K562 (cell line): Measurements from ENCODE around the gene CROCC2. TPM values are rescaled to one million over a fixed set of nuclear protein-coding genes. Genes with fewer than 3 reads are reported as not detected.

ENCODE experiments used
- ATAC-seq: fragments of 200-7000 bp; cut with Tn5 transposase; 3 replicates; pipeline ENCODE4 v1.9.1; 2020; ENCODE audit warnings: moderate library complexity
- BruUV-seq: library from RNA; stranded (reverse); fragments of 400-500 nt; replicated peaks from 2 replicates; lab custom pipeline; 2021; lab: Mats Ljungman, UMichigan
- CTCF ChIA-PET: fragments of 300-600 bp; formaldehyde crosslinking; extraction: SDS; loops from one replicate; lab custom pipeline; 2021; ENCODE audit warnings: low intra/inter-chr PET ratio; lab: Yijun Ruan, JAX
- POLR2A ChIA-PET: fragments of 300-600, 350-650 bp; sonication (Branson Sonifier 250); formaldehyde crosslinking; extraction: SDS; loops from one replicate; lab custom pipeline; 2021; ENCODE audit warnings: antibody characterized with exemption, inconsistent platforms; lab: Yijun Ruan, JAX
- DNase-seq, 4 experiments: peaks; one replicate each; pipeline versions ENCODE4 v3.0.0 to v3.0.0-alpha.2; 2011 to 2018; ENCODE audit warnings: low spot score in 3 of 4, mixed read lengths in 3 of 4; ENCODE audit errors: extremely low read depth in 1 of 4
- FAIRE-seq: peaks from 2 replicates; lab custom pipeline; 2011; peaks lifted over from hg19 to GRCh38; lab: Jason Lieb, UNC
- H2AFZ ChIP-seq: 2 replicates; pipeline ENCODE4 v1.6.0; 2011; ENCODE audit warnings: low read depth, low read length, control low read depth, inconsistent platforms
- H3K27ac ChIP-seq: fragments of 200-600 bp; 3 replicates; pipeline ENCODE4 v1.8.0; 2011; ENCODE audit warnings: low read depth, mild to moderate bottlenecking, control low read depth, inconsistent platforms, low read length, moderate library complexity, mixed read lengths; ENCODE audit errors: extremely low read depth
- H3K27me3 ChIP-seq, 2 experiments: fragments of 300-600 bp in 1 of 2; 2 replicates in 1 of 2; 3 replicates in 1 of 2; pipeline versions ENCODE4 v1.6.0 to v1.8.0; 2011; ENCODE audit warnings: inconsistent platforms in 2 of 2, low read length in 2 of 2, mild to moderate bottlenecking in 1 of 2, mixed read lengths in 1 of 2, moderate library complexity in 1 of 2; ENCODE audit not compliant: control insufficient read depth in 2 of 2, insufficient read depth in 2 of 2
- H3K36me3 ChIP-seq: fragments of 300-600 bp; 3 replicates; pipeline ENCODE4 v1.8.0; 2011; ENCODE audit warnings: mild to moderate bottlenecking, low read length, inconsistent platforms; ENCODE audit not compliant: control insufficient read depth, insufficient read depth
- H3K4me1 ChIP-seq, 2 experiments: fragments of 200-600 bp in 1 of 2; replicated peaks in 1 of 2; 2 replicates in 1 of 2; 3 replicates in 1 of 2; pipeline versions ENCODE4 v1.5.1 to v1.8.0; 2011; ENCODE audit warnings: inconsistent platforms in 2 of 2, low read length in 2 of 2, mild to moderate bottlenecking in 1 of 2, mixed read lengths in 1 of 2, moderate library complexity in 1 of 2; ENCODE audit not compliant: control insufficient read depth in 2 of 2, insufficient read depth in 2 of 2
- H3K4me2 ChIP-seq: 2 replicates; pipeline ENCODE4 v1.6.1; 2011; ENCODE audit warnings: low read length, control low read depth, inconsistent platforms, mixed read lengths; ENCODE audit not compliant: insufficient read depth
- H3K4me3 ChIP-seq: fragments of 200-600 bp; sonication (generic), shearing (Covaris generic); 2 replicates; pipeline ENCODE4 v1.5.1; 2016; ENCODE audit warnings: control low read depth, inconsistent platforms
- H3K79me2 ChIP-seq: fragments of 200-600 bp; 3 replicates; pipeline ENCODE4 v1.8.0; 2011; ENCODE audit warnings: low read length, inconsistent platforms; ENCODE audit not compliant: control insufficient read depth, insufficient read depth
- H3K9ac ChIP-seq, 2 experiments: 2 replicates each; pipeline versions ENCODE4 v1.6.0 to v1.6.1; 2011; ENCODE audit warnings: low read depth in 2 of 2, low read length in 2 of 2, control low read depth in 1 of 2, inconsistent platforms in 1 of 2, mild to moderate bottlenecking in 1 of 2, mixed read lengths in 1 of 2; ENCODE audit not compliant: insufficient read depth in 1 of 2
- H3K9me1 ChIP-seq: one replicate; pipeline ENCODE4 v1.6.0; 2011; ENCODE audit warnings: inconsistent platforms, mild to moderate bottlenecking, low read length, moderate library complexity; ENCODE audit not compliant: control insufficient read depth, insufficient read depth
- H3K9me3 ChIP-seq: replicated peaks from 2 replicates; pipeline ENCODE4 v1.5.1; 2011; ENCODE audit warnings: low read depth, low read length, inconsistent platforms; ENCODE audit not compliant: control insufficient read depth, insufficient read depth
- H4K20me1 ChIP-seq: replicated peaks from 2 replicates; pipeline ENCODE4 v1.6.1; 2011; ENCODE audit warnings: low read length, inconsistent platforms, mixed read lengths; ENCODE audit not compliant: control insufficient read depth, insufficient read depth
- ADNP ChIP-seq: fragments of 200-800 bp; sonication (Bioruptor generic); IDR thresholded peaks from 2 replicates; pipeline ENCODE4 v1.6.1; 2016; ENCODE audit warnings: missing genetic modification characterization, missing compliant biosample characterization
- CBX5 ChIP-seq: IDR thresholded peaks from 2 replicates; pipeline ENCODE4 v1.6.1; 2014; ENCODE audit warnings: low read depth, borderline replicate concordance
- JUND ChIP-seq, 2 experiments: IDR thresholded peaks; 2 replicates in 1 of 2; 3 replicates in 1 of 2; pipeline ENCODE4 v1.6.1; 2011; ENCODE audit warnings: borderline replicate concordance in 2 of 2, low read depth in 2 of 2, low read length in 2 of 2, improper control_type of control experiment in 1 of 2, missing biosample characterization in 1 of 2, missing genetic modification characterization in 1 of 2, missing genetic modification reagents in 1 of 2
- KLF1 ChIP-seq: fragments of 450-650 bp; IDR thresholded peaks from 2 replicates; pipeline ENCODE4 v1.6.1; 2016; ENCODE audit warnings: missing genetic modification characterization, missing compliant biosample characterization
- MAZ ChIP-seq, 2 experiments: fragments of 450-650 bp in 1 of 2; sonication (generic) in 1 of 2; formaldehyde crosslinking; IDR thresholded peaks in 1 of 2; conservative IDR thresholded peaks in 1 of 2; 2 replicates each; pipeline versions ENCODE4 v1.4.0 to v1.5.0; 2020; ENCODE audit warnings: mild to moderate bottlenecking in 1 of 2, missing genetic modification reagents in 1 of 2
- MYC ChIP-seq, 2 experiments: fragments of 250-450 bp in 1 of 2; sonication (Bioruptor Pico) in 1 of 2; IDR thresholded peaks; 2 replicates each; pipeline versions ENCODE4 v1.5.1 to v1.6.1; 2012 to 2021; ENCODE audit warnings: low read depth in 2 of 2, borderline replicate concordance in 1 of 2, improper control_type of control experiment in 1 of 2, low read length in 1 of 2, mild to moderate bottlenecking in 1 of 2, moderate library complexity in 1 of 2
- NCOA6 ChIP-seq: fragments of 450-650 bp; IDR thresholded peaks from 2 replicates; pipeline ENCODE4 v1.6.1; 2017; ENCODE audit warnings: mild to moderate bottlenecking
- NKRF ChIP-seq: fragments of 450-650 bp; IDR thresholded peaks from 2 replicates; pipeline ENCODE4 v1.6.1; 2016; ENCODE audit warnings: borderline replicate concordance
- PURB ChIP-seq: sonication (generic); formaldehyde crosslinking; IDR thresholded peaks from 2 replicates; pipeline ENCODE4 v1.9.0; 2021; ENCODE audit warnings: low read depth, mild to moderate bottlenecking, missing genetic modification reagents
- SMC3 ChIP-seq: conservative IDR thresholded peaks from 2 replicates; pipeline ENCODE4 v1.6.1; 2011; ENCODE audit warnings: low read depth, low read length, improper control_type of control experiment; ENCODE audit not compliant: insufficient read depth
- SOX6 ChIP-seq: fragments of 450-650 bp; IDR thresholded peaks from 2 replicates; pipeline ENCODE4 v1.6.1; 2014; ENCODE audit warnings: mild to moderate bottlenecking
- TEAD1 ChIP-seq, 2 experiments: fragments of 450-650 bp in 1 of 2; sonication (generic) in 1 of 2; formaldehyde crosslinking; IDR thresholded peaks; 2 replicates each; pipeline versions ENCODE4 v1.4.0 to v1.8.0; 2020 to 2022; ENCODE audit warnings: mild to moderate bottlenecking in 2 of 2, missing genetic modification reagents in 1 of 2
- TRIM24 ChIP-seq, 2 experiments: fragments of 450-650 bp; IDR thresholded peaks; 2 replicates each; pipeline ENCODE4 v1.6.1; 2016
- U2AF1 ChIP-seq: fragments of 200-400 bp; formaldehyde crosslinking; optimal IDR thresholded peaks from 2 replicates; pipeline ENCODE3; 2017; ENCODE audit warnings: mild to moderate bottlenecking, low read depth, low read length, moderate library complexity
- U2AF2 ChIP-seq: fragments of 200-400 bp; formaldehyde crosslinking; optimal IDR thresholded peaks from 2 replicates; pipeline ENCODE3; 2017; ENCODE audit warnings: low read depth, mild to moderate bottlenecking, low read length
- ZBTB17 ChIP-seq: fragments of 450-650 bp; formaldehyde crosslinking; IDR thresholded peaks from 2 replicates; pipeline ENCODE4 v1.4.0; 2020; ENCODE audit warnings: mild to moderate bottlenecking
- ZC3H8 ChIP-seq: fragments of 450-650 bp; IDR thresholded peaks from 2 replicates; pipeline ENCODE4 v1.6.1; 2017
- ZNF507 ChIP-seq: conservative IDR thresholded peaks from 2 replicates; pipeline ENCODE4 v1.6.1; 2017; ENCODE audit warnings: missing genetic modification characterization, missing compliant biosample characterization
- WGBS: fragments of 100-300 bp; shearing (Covaris generic); methylation state at CpG from one replicate; pipeline ENCODE4 v1.1.6; 2016; ENCODE audit warnings: low coverage, mixed read lengths; ENCODE audit not compliant: insufficient coverage; ENCODE audit errors: missing lambda C conversion rate; 5-methylcytosine and 5-hydroxymethylcytosine counted together
- in situ Hi-C: fragments of 300-500 bp; cut with MboI; formaldehyde crosslinking; loops from 4 replicates; pipeline ENCODE4 v1.15.0; 2018; ENCODE audit warnings: inconsistent platforms, mixed read lengths
- intact Hi-C: fragments of 100-400 bp; cut with micrococcal nuclease; formaldehyde crosslinking; loops from 2 replicates; pipeline ENCODE4 v1.14.2; 2022
- polyA plus RNA-seq, 8 experiments: library from polyadenylated mRNA; depleted of rRNA in 4 of 8; stranded (reverse) in 5 of 8; unstranded in 3 of 8; fragments of >200 nt; fragmentation: Nextera tagmentation in 2 of 8; fragmentation: Illumina TruSeq in 1 of 8; extraction: Ambion mirVana in 2 of 8; extraction: Trizol in 1 of 8; gene quantifications; 2 replicates each; pipeline versions ENCODE4 v1.2.1 to v1.2.3, GENCODE V29; 2011 to 2014; ENCODE audit warnings: inconsistent platforms in 1 of 8, missing spikeins in 1 of 8
- total RNA-seq, 7 experiments: library from RNA; depleted of rRNA in 6 of 7; stranded (reverse); fragments of >200 nt in 6 of 7; fragmentation: Illumina TruSeq in 2 of 7; extraction: Trizol in 2 of 7; gene quantifications; 2 replicates each; pipeline versions ENCODE4 v1.2.1 to v1.2.3, GENCODE V29; 2011 to 2021; ENCODE audit warnings: low replicate concordance in 1 of 7

The CROCC2 gene
- total and polyA plus RNA-seq, 9 of the 15 experiments (the other 6 are each of a cell fraction or from before 2014, with no cell fraction given), result not detected

GRCh38 chr2:240911641-240912265 is 5.6 kb downstream of the CROCC2 start:
- CTCF ChIA-PET, result no interaction called here
- no peaks in the 10 kb centered on the region for H3K79me2 ChIP-seq
- H3K9me3 ChIP-seq, result no peaks in the 10 kb centered on the region
- 16% methylated on average over 18 of the region's 20 CpGs for WGBS
- no peak overlapping the region for H3K27ac ChIP-seq
- no peak for TF ChIP-seq NKRF
- no peak for TF ChIP-seq TRIM24 (IDR thresholded peaks at IDR 0.05)
- no peak for TF ChIP-seq U2AF2
- no peak for TF ChIP-seq SMC3
- TF ChIP-seq ZC3H8, result no peak
- no peak for TF ChIP-seq JUND (IDR thresholded peaks at IDR 0.05; ENCODE audit: borderline replicate concordance, low read depth, low read length)
- no peak for TF ChIP-seq JUND (tag; IDR thresholded peaks at IDR 0.05; ENCODE audit: borderline replicate concordance, low read depth, low read length)
- no peak for TF ChIP-seq U2AF1
- no peak for TF ChIP-seq MAZ (CRISPR knock-in tag; conservative IDR thresholded peaks at IDR 0.05 in 1 of 2, IDR thresholded peaks at IDR 0.05 in 1 of 2)
- no peak for TF ChIP-seq SOX6
- no peak for TF ChIP-seq ADNP
- no peak for TF ChIP-seq CBX5
- no peak for TF ChIP-seq ZBTB17 (CRISPR knock-in tag)
- TF ChIP-seq PURB, result no peak
- TF ChIP-seq KLF1 (tag), result no peak
- TF ChIP-seq ZNF507 (tag), result no peak
- no peak for TF ChIP-seq TEAD1 (CRISPR knock-in tag; IDR thresholded peaks at IDR 0.05)
- TF ChIP-seq MYC (IDR thresholded peaks at IDR 0.05; ENCODE audit: low read depth, low read length), result no peak
- no peak for TF ChIP-seq MYC (CRISPR knock-in tag; IDR thresholded peaks at IDR 0.05; ENCODE audit: borderline replicate concordance, low read depth)
- TF ChIP-seq NCOA6, result no peak
- TF ChIP-seq, all 486 proteins: peak for 0
- no peak for ATAC-seq
- Histone ChIP-seq H4K20me1 (no peaks in the 10 kb centered on the region), H3K36me3 (no peaks in the 10 kb centered on the region), H3K4me3 (no peak overlapping the region), H3K27me3 (peaks cover 0 to 37% of the 10 kb centered on the region in 2 experiments; a peak in 2 of 5 replicates), H3K4me1 (peaks cover 0 to 19% of the 10 kb centered on the region in 2 experiments; a peak in 2 of 5 replicates), H3K9me1 (no peaks in the 10 kb centered on the region), H3K9ac (no peak overlapping the region), H2AFZ (no peak overlapping the region), H3K4me2 (no peak overlapping the region)
- no TSS peak for BruUV-seq
- DNase-seq, result no peak
- POLR2A ChIA-PET, result interaction anchor here (0.6 kb wide), 1 partner anchor 16 kb away, joined by 3 read pairs; no protein-coding TSS in a partner anchor
- in situ Hi-C loops (no loop called here), intact Hi-C loops (loop anchor here (10.0 kb wide), 1 partner anchor 163 kb away; no protein-coding TSS in a partner anchor)
- FAIRE-seq, result no peak
